Measurements from ENCODE around the gene SUPT20HL1. TPM values are rescaled to one million over a fixed set of nuclear protein-coding genes. Genes with fewer than 3 reads are reported as not detected.
"Not testable (repeated sequence)": the region's sequence is repeated elsewhere in the genome, so short reads cannot be mapped to it uniquely, and the experiment has no call there.

The SUPT20HL1 gene
- 0.07 TPM in 1 of 2 replicates, not detected in the other for total RNA-seq

GRCh38 chrX:24360272-24360671, at the start of gene SUPT20HL1:
SUPT20HL1 (plus strand) TSS chrX:24360639; CDS start chrX:24362761, 2,122 bp downstream.
- Mint-ChIP-seq H3K4me1 (ENCODE audit: low read depth) (peaks cover 5% of the 10 kb centered on the region), H3K27me3 (ENCODE audit: insufficient read depth) (no peaks in the 10 kb centered on the region), H3K27ac (no peak within 1 kb of the TSS), H3K4me3 (no peak within 1 kb of the TSS), H3K9me3 (no peaks in the 10 kb centered on the region), H3K36me3 (ENCODE audit: low read depth) (no peaks in the 10 kb centered on the region)
- no peak for DNase-seq (ENCODE audit: low spot score)
- intact Hi-C loops (cut with micrococcal nuclease), result no loop called here

- H3K4me1 Mint-ChIP-seq (ENCODE audit: low read depth), result peaks cover 20% of the 10 kb centered on the region
- H3K27me3 Mint-ChIP-seq (ENCODE audit: insufficient read depth); DNase-seq (ENCODE audit: low spot score); H3K4me3 Mint-ChIP-seq; H3K36me3 Mint-ChIP-seq (ENCODE audit: low read depth); H3K27ac Mint-ChIP-seq; intact Hi-C loops (cut with micrococcal nuclease); H3K9me3 Mint-ChIP-seq: not testable (repeated sequence)
These were observed 49.5 kb upstream of the SUPT20HL1 start for GRCh38 chrX:24310916-24311315.

- H3K9me3 Mint-ChIP-seq; intact Hi-C loops (cut with micrococcal nuclease); H3K27ac Mint-ChIP-seq; H3K4me3 Mint-ChIP-seq; DNase-seq (ENCODE audit: low spot score); H3K27me3 Mint-ChIP-seq (ENCODE audit: insufficient read depth); H3K36me3 Mint-ChIP-seq (ENCODE audit: low read depth): not testable (repeated sequence)
- H3K4me1 Mint-ChIP-seq (ENCODE audit: low read depth), result peaks cover 16% of the 10 kb centered on the region
These were observed 48.8 kb upstream of the SUPT20HL1 start for GRCh38 chrX:24311507-24312248.

- not testable (repeated sequence) for H3K9me3 Mint-ChIP-seq, H3K4me3 Mint-ChIP-seq
- peaks cover 13% of the 10 kb centered on the region for H3K4me1 Mint-ChIP-seq (ENCODE audit: low read depth)
These were observed 48.2 kb upstream of the SUPT20HL1 start for GRCh38 chrX:24312249-24312607.

GRCh38 chrX:24314019-24314635, 46.3 kb upstream of the SUPT20HL1 start, which contains the start of gene SUPT20HL2:
SUPT20HL2 (minus strand) TSS chrX:24314069; CDS start chrX:24313315, 754 bp downstream.
- no peak within 1 kb of the TSS for H3K4me3 Mint-ChIP-seq
- peaks cover 3% of the 10 kb centered on the region for H3K4me1 Mint-ChIP-seq (ENCODE audit: low read depth)
- DNase-seq (ENCODE audit: low spot score), result no peak
- H3K36me3 Mint-ChIP-seq (ENCODE audit: low read depth), result no peaks in the 10 kb centered on the region
- no peaks in the 10 kb centered on the region for H3K9me3 Mint-ChIP-seq
- intact Hi-C loops (cut with micrococcal nuclease), result no loop called here
- H3K27me3 Mint-ChIP-seq (ENCODE audit: insufficient read depth), result peaks cover 3% of the 10 kb centered on the region
- H3K27ac Mint-ChIP-seq, result no peak within 1 kb of the TSS

More at GRCh38 chrX:24312249-24312607, 48.2 kb upstream of the SUPT20HL1 start:
- H3K27ac Mint-ChIP-seq; intact Hi-C loops (cut with micrococcal nuclease); H3K36me3 Mint-ChIP-seq (ENCODE audit: low read depth); H3K27me3 Mint-ChIP-seq (ENCODE audit: insufficient read depth); DNase-seq (ENCODE audit: low spot score): not testable (repeated sequence)

GRCh38 chrX:24316111-24316510, 44.3 kb upstream of the SUPT20HL1 start:
- Mint-ChIP-seq H3K27ac (no peak overlapping the region), H3K27me3 (ENCODE audit: insufficient read depth) (peaks cover 3% of the 10 kb centered on the region), H3K4me1 (ENCODE audit: low read depth) (no peaks in the 10 kb centered on the region), H3K36me3 (ENCODE audit: low read depth) (no peaks in the 10 kb centered on the region), H3K9me3 (no peaks in the 10 kb centered on the region), H3K4me3 (no peak overlapping the region)
- DNase-seq (ENCODE audit: low spot score), result no peak
- intact Hi-C loops (cut with micrococcal nuclease), result no loop called here

GRCh38 chrX:24317567-24317966, 42.9 kb upstream of the SUPT20HL1 start:
- DNase-seq (ENCODE audit: low spot score), result no peak
- H3K27ac Mint-ChIP-seq, result no peak overlapping the region
- no peaks in the 10 kb centered on the region for H3K4me1 Mint-ChIP-seq (ENCODE audit: low read depth)
- no peak overlapping the region for H3K4me3 Mint-ChIP-seq
- peaks cover 3% of the 10 kb centered on the region for H3K27me3 Mint-ChIP-seq (ENCODE audit: insufficient read depth)
- intact Hi-C loops (cut with micrococcal nuclease), result no loop called here
- no peaks in the 10 kb centered on the region for H3K9me3 Mint-ChIP-seq
- no peaks in the 10 kb centered on the region for H3K36me3 Mint-ChIP-seq (ENCODE audit: low read depth)

- no peak for DNase-seq (ENCODE audit: low spot score)
- Mint-ChIP-seq H3K27ac (no peak overlapping the region), H3K36me3 (ENCODE audit: low read depth) (peaks cover 2% of the 10 kb centered on the region), H3K27me3 (ENCODE audit: insufficient read depth) (peaks cover under 1% of the 10 kb centered on the region), H3K9me3 (no peaks in the 10 kb centered on the region), H3K4me3 (no peak overlapping the region), H3K4me1 (ENCODE audit: low read depth) (no peaks in the 10 kb centered on the region)
- intact Hi-C loops (cut with micrococcal nuclease), result no loop called here
These were observed 38.6 kb upstream of the SUPT20HL1 start for GRCh38 chrX:24321741-24322395.

- Mint-ChIP-seq H3K27me3 (ENCODE audit: insufficient read depth) (no peaks in the 10 kb centered on the region), H3K4me3 (no peak overlapping the region), H3K27ac (no peak overlapping the region), H3K4me1 (ENCODE audit: low read depth) (no peaks in the 10 kb centered on the region), H3K9me3 (no peaks in the 10 kb centered on the region), H3K36me3 (ENCODE audit: low read depth) (peaks cover 2% of the 10 kb centered on the region)
- no peak for DNase-seq (ENCODE audit: low spot score)
- intact Hi-C loops (cut with micrococcal nuclease), result no loop called here
These were observed 35.2 kb upstream of the SUPT20HL1 start for GRCh38 chrX:24325231-24325630.

GRCh38 chrX:24332878-24333277, 27.6 kb upstream of the SUPT20HL1 start:
- no peak for DNase-seq (ENCODE audit: low spot score)
- no peak overlapping the region for H3K27ac Mint-ChIP-seq
- H3K9me3 Mint-ChIP-seq, result peaks cover 4% of the 10 kb centered on the region
- H3K4me1 Mint-ChIP-seq (ENCODE audit: low read depth), result no peaks in the 10 kb centered on the region
- H3K27me3 Mint-ChIP-seq (ENCODE audit: insufficient read depth), result no peaks in the 10 kb centered on the region
- no peak overlapping the region for H3K4me3 Mint-ChIP-seq
- no peaks in the 10 kb centered on the region for H3K36me3 Mint-ChIP-seq (ENCODE audit: low read depth)
- intact Hi-C loops (cut with micrococcal nuclease), result no loop called here

GRCh38 chrX:24333371-24333770, 27.1 kb upstream of the SUPT20HL1 start:
- intact Hi-C loops (cut with micrococcal nuclease), result no loop called here
- Mint-ChIP-seq H3K27me3 (ENCODE audit: insufficient read depth) (no peaks in the 10 kb centered on the region), H3K4me3 (no peak overlapping the region), H3K4me1 (ENCODE audit: low read depth) (no peaks in the 10 kb centered on the region), H3K27ac (no peak overlapping the region), H3K9me3 (peaks cover 4% of the 10 kb centered on the region), H3K36me3 (ENCODE audit: low read depth) (no peaks in the 10 kb centered on the region)
- no peak for DNase-seq (ENCODE audit: low spot score)

GRCh38 chrX:24334461-24334860, 26.0 kb upstream of the SUPT20HL1 start:
- intact Hi-C loops (cut with micrococcal nuclease), result no loop called here
- Mint-ChIP-seq H3K9me3 (peaks cover 4% of the 10 kb centered on the region), H3K27me3 (ENCODE audit: insufficient read depth) (no peaks in the 10 kb centered on the region), H3K4me3 (no peak overlapping the region), H3K36me3 (ENCODE audit: low read depth) (no peaks in the 10 kb centered on the region), H3K4me1 (ENCODE audit: low read depth) (no peaks in the 10 kb centered on the region), H3K27ac (no peak overlapping the region)
- no peak for DNase-seq (ENCODE audit: low spot score)

- Mint-ChIP-seq H3K27ac (no peak overlapping the region), H3K4me3 (no peak overlapping the region), H3K4me1 (ENCODE audit: low read depth) (peaks cover 13% of the 10 kb centered on the region), H3K36me3 (ENCODE audit: low read depth) (no peaks in the 10 kb centered on the region), H3K27me3 (ENCODE audit: insufficient read depth) (no peaks in the 10 kb centered on the region), H3K9me3 (peaks cover 4% of the 10 kb centered on the region)
- intact Hi-C loops (cut with micrococcal nuclease), result no loop called here
- no peak for DNase-seq (ENCODE audit: low spot score)
These were observed 24.6 kb upstream of the SUPT20HL1 start for GRCh38 chrX:24335871-24336270.

Measured in activated T-helper 1 cell treated with anti-CD3 and anti-CD28 coated beads, Interleukin-12 subunit alpha, Interleukin-12 subunit beta, Interleukin-2, Interleukin-4 antibody, amounts not matched to agents 30 ng/mL and 10 ng/mL and 1 ng/mL, durations not matched to agents 14 hours and 24 hours and 36 hours (primary cell).